ENCODE data around the gene MAP2K6.

The MAP2K6 gene

GRCh38 chr17:69424287-69425041 lies 10.0 kb downstream of the MAP2K6 start:
- DNase-seq: no peak
- intact Hi-C loops (cut with DNase I): no loop called here

GRCh38 chr17:69425978-69426377 lies 11.5 kb downstream of the MAP2K6 start:
- intact Hi-C loops (cut with DNase I): no loop called here

GRCh38 chr17:69427486-69428197 lies 13.1 kb downstream of the MAP2K6 start:
- no peak for DNase-seq
- intact Hi-C loops (cut with DNase I): no loop called here

More at GRCh38 chr17:69425978-69426377, 11.5 kb downstream of the MAP2K6 start:
- no peak for DNase-seq

- intact Hi-C loops (cut with DNase I): no loop called here
- DNase-seq: no peak
Observed at GRCh38 chr17:69428252-69428980, 13.9 kb downstream of the MAP2K6 start.

GRCh38 chr17:69430488-69430887 lies 16.0 kb downstream of the MAP2K6 start:
- intact Hi-C loops (cut with DNase I): no loop called here
- DNase-seq: no peak

- no peak for DNase-seq
- intact Hi-C loops (cut with DNase I): no loop called here
Observed at GRCh38 chr17:69431835-69432234, 17.3 kb downstream of the MAP2K6 start.

- no peak for DNase-seq
- intact Hi-C loops (cut with DNase I): no loop called here
Observed at GRCh38 chr17:69433093-69433492, 18.6 kb downstream of the MAP2K6 start.

- peak in 1 of 10 donors; percentile 22 for DNase-seq
- intact Hi-C loops (cut with DNase I): no loop called here
Observed at GRCh38 chr17:69434164-69434579, 19.7 kb downstream of the MAP2K6 start.

- intact Hi-C loops (cut with DNase I): no loop called here
- no peak for DNase-seq
Observed at GRCh38 chr17:69435971-69436696, 21.6 kb downstream of the MAP2K6 start.

- no peak for DNase-seq
- intact Hi-C loops (cut with DNase I): no loop called here
Observed at GRCh38 chr17:69437475-69437874, 23.0 kb downstream of the MAP2K6 start.

GRCh38 chr17:69438776-69439175 lies 24.3 kb downstream of the MAP2K6 start:
- no peak for DNase-seq
- intact Hi-C loops (cut with DNase I): no loop called here

- intact Hi-C loops (cut with DNase I): no loop called here
- DNase-seq: no peak
Observed at GRCh38 chr17:69441179-69441578, 26.7 kb downstream of the MAP2K6 start.

GRCh38 chr17:69443138-69443537 lies 28.6 kb downstream of the MAP2K6 start:
- no peak for DNase-seq
- intact Hi-C loops (cut with DNase I): no loop called here

- DNase-seq: no peak
- intact Hi-C loops (cut with DNase I): no loop called here
Observed at GRCh38 chr17:69444023-69444422, 29.5 kb downstream of the MAP2K6 start.

GRCh38 chr17:69445132-69445531 lies 30.6 kb downstream of the MAP2K6 start:
- no peak for DNase-seq

GRCh38 chr17:69447726-69448125 lies 33.2 kb downstream of the MAP2K6 start:
- intact Hi-C loops (cut with DNase I): no loop called here
- peak in 2 of 10 donors; percentile 12 to 28 for DNase-seq

More at GRCh38 chr17:69445132-69445531, 30.6 kb downstream of the MAP2K6 start:
- intact Hi-C loops (cut with DNase I): no loop called here

- intact Hi-C loops (cut with DNase I): no loop called here
- peak; percentile 44 to 93 (median 66) for DNase-seq
Observed at GRCh38 chr17:69448431-69449102, 34.1 kb downstream of the MAP2K6 start.

- intact Hi-C loops (cut with DNase I): no loop called here
- DNase-seq: no peak
Observed at GRCh38 chr17:69450131-69450530, 35.6 kb downstream of the MAP2K6 start.

GRCh38 chr17:69450918-69451317 lies 36.4 kb downstream of the MAP2K6 start:
- DNase-seq: no peak
- intact Hi-C loops (cut with DNase I): no loop called here
